HG02981 (cell line): ENCODE data around the gene NDUFAF7.
"Not testable (repeated sequence)": the region's sequence is repeated elsewhere in the genome, so short reads cannot be mapped to it uniquely, and the experiment has no call there.

Experiments used
- ATAC-seq: cut with Tn5 transposase; IDR thresholded peaks from one replicate; pipeline ENCODE4 v1.9.1; 2021; ENCODE audit warnings: mild to moderate bottlenecking, moderate library complexity; ENCODE audit not compliant: unreplicated experiment

The NDUFAF7 gene

DNA sequence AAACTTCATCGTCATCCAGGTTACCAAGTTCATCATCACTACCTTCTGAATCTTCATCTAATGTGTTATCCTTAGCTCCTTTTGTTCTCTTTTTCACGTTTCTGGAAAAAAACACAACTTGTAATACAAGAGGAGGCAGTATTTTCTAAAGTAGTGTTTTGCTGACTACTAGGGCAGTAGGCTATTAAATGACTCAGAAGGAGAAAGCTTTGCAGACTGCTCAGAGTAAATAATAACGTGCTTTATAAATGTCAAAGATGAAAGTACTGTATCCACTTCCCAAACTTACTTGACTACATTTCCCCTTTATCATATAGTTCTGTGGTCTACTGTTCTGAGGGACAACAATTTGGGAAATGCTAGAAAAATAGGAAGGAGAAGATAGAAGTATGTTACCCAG lies 19.5 kb upstream of the NDUFAF7 start:
- ATAC-seq = no peak

- no peak for ATAC-seq
Measured at GRCh38 chr2:37215250-37215649, 16.2 kb upstream of the NDUFAF7 start.

- no peak for ATAC-seq
Measured at GRCh38 chr2:37219046-37219445, 12.4 kb upstream of the NDUFAF7 start.

GRCh38 chr2:37223131-37223530 lies 8.3 kb upstream of the NDUFAF7 start:
- ATAC-seq = no peak

DNA sequence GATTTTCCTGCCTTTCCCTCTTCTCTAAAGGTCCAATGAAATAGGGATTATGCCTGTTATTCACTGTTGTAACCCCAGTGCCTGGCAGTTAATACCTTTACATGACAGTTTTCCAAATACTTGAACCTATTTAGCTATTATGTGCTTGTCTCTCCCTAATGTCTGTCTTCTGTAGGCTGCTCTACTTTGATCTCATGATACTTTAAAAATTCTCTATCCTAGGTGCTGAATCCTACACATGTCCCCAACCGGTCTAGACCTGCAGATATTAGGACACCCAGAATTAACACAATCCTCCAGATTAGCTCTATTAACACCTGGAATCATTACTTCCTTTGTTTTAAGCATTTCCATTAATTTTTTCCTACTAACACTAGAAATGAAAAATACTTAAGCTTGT lies 7.4 kb upstream of the NDUFAF7 start:
- no peak for ATAC-seq

DNA sequence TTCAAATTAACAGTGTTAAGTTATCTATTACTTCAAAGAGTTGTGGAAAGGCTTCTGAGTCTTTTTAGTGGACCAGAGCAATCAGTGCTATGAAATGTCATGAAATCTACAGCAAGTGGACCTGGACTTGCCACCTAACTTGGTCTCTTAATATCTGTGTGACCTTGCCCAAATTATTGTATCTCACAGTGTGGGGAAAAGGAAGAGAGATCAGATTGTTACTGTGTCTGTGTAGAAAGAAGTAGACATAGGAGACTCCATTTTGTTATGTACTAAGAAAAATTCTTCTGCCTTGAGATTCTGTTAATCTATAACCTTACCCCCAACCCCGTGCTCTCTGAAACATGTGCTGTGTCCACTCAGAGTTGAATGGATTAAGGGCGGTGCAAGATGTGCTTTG lies 6.3 kb upstream of the NDUFAF7 start:
- ATAC-seq = not testable (repeated sequence)

DNA sequence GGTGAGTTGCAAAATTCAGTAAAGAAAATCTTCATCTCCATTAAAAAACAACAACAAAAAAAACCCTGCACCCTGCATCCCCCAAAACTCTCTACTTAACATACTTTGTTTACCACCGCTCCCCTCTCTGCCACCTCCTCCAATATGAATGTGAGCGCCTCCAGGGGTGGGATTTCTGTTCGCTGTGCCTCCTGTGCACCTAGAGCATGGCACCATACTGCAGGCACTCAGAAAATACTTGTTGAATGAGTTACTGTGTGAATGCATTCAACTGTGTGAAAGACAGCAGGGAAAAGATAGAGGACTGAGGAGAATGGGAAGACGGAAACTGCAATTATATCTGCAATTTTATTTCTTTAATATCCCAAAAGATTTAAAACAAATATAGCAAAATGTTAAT lies 4.6 kb upstream of the NDUFAF7 start:
- ATAC-seq = no peak

- no peak for ATAC-seq
Measured at GRCh38 chr2:37228788-37229187, 2.7 kb upstream of the NDUFAF7 start.

- no peak for ATAC-seq
Measured at GRCh38 chr2:37230581-37230980, 877 bp upstream of the NDUFAF7 start.

DNA sequence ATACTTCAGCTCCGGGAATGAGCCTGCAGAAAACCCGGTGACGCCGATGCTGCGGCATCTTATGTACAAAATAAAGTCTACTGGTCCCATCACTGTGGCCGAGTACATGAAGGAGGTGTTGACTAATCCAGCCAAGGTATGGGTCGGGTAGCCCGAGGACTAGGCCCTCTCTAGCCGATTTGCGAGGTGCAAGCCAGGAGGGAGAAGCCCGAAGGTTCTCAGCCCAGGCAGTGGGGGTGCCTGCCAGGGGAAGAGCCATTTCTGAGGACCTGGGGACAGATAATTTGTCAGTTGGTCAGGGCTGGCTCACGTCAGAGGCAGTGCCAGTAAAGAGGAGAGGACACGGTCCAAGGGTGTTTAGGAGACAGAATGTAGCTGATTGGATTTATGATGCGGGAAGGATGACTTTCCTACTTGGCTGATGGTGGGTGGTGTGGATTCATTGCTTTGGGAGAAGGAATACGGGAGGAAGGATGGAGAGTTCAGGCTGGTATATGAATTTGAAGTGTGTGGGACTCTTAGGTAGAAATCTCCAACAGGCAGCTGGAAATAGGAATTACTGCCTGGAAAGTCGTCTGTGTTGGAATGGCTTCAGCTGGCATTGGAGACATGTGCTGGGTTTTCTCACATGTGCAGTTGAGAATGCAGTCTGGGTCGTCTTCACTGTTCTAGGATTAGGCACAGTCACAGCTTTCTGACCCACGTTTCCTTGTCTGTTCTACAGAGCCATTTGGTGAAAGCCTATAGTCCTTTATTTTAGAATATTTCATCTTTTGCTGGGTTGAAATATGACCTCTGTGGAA lies 874 bp downstream of the NDUFAF7 start:
- ATAC-seq = peak; percentile 5

- no peak for ATAC-seq
Measured at GRCh38 chr2:37243435-37243834, 12.0 kb downstream of the NDUFAF7 start.

DNA sequence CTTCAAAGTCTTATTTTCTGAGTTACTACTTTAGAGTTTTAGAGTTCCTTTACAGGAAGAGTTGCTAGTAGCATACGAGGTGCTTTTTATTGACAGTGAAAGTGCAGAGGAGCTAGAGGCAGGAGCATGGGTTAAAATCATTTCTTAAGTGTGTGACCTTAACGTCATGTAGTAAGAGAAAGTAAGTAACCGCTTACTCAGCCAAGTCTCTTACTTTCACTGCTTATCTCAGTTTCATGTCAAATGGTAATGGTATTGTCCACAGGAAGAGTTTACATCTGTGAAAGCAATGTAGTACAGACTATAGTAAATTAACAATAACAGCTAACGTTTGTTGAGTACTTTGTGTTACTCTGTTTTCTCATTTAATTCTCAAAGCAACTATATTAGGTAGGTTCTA lies 12.6 kb downstream of the NDUFAF7 start:
- ATAC-seq = peak; percentile 69

- no peak for ATAC-seq
Measured at GRCh38 chr2:37244755-37245154, 13.3 kb downstream of the NDUFAF7 start.

- ATAC-seq = no peak
Measured at GRCh38 chr2:37246205-37246604, 14.7 kb downstream of the NDUFAF7 start.

DNA sequence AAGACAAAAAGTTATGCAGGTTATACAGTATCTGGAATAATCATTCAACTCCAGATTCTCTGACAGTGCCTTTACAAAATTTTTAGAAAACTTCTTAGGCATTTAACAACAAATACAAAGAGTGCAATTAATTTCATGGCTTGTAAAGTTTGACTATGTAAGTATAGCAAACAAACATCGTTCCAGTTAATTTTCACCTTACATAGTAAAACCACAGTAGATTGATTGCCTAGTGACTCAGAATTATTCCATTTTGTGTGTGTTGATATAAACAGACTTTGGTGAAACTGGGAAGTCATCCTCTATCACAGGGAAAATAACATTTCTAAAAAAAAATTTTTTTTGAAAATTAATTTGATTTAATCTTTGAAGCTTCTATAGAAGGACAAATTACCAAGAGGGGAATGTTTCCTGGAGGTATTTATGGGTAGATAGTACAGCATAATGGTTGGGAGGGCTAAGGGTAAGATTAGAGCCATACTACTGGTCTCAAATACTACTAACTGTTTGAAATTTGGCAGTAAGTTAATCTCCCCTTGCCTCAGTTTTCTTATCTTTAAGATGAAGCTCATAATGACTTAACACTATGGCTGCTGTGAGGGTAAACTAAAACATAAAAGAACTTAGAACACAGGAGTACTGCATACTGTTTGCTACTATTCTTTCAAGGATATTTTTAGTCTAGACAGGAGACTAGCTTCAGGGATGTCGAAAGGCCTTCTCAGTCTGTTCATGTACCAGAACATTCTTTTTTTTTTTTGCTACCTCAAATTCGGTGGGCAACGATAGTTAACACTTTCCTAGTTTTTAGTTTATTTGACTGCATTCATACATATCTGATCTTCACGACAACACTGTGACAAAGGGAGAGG lies 19.6 kb downstream of the NDUFAF7 start:
- ATAC-seq = no peak

GRCh38 chr2:37262522-37262921 lies 31.1 kb downstream of the NDUFAF7 start:
- ATAC-seq = no peak

DNA sequence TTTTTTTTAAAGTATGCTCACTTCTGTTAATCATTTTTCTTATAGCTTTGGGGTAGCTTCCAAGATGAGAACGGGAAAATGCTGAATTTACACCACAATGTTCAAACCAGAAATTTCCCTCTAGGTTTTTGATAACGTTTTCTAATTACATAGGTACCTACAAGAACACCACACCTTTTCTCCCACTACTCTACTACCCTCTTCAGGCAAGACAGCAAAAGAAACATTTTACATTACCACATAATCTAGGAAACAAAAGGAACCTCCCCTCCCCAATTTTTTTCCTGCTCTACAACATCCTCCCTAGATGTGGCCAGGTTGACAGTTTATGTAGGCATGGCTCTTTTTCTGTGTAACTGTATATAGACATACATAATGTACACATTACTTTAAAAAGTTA lies 32.4 kb downstream of the NDUFAF7 start:
- no peak for ATAC-seq

GRCh38 chr2:37267685-37268084 lies 36.2 kb downstream of the NDUFAF7 start:
- ATAC-seq = no peak

GRCh38 chr2:37268111-37268510 lies 36.7 kb downstream of the NDUFAF7 start:
- ATAC-seq = no peak

DNA sequence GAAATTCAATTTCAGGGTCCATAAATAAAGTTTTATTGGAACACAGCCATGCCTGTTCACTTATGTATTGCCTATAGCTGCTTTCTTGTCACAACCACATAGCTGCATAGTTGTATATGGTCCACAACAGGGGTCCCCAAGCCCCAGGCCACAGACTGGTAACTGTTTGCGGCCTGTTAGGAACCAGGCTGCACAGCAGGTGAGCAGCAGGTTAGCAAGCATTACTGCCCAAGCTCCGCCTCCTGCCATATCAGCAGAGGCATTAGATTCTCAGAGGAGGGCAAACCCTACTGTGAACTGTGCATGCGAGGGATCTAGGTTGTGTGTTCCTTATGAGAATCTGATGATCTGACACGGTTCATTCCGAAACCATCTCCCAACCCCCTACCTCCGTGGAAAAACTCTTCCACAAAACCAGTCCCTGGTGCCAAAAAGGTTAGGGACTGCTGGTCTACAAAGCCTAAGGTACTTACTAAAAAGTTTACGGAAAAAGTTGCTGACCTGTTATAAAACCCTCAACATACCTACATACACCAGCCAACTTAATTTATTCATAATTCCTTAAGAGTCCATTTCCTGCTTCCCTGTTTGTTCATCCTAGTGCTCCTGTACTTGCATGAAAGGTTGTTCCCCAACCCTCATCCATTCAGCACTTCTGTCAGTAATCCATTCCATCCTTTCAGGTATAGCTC lies 40.1 kb downstream of the NDUFAF7 start:
- ATAC-seq = no peak

- ATAC-seq = no peak
Measured at GRCh38 chr2:37274359-37274965, 43.0 kb downstream of the NDUFAF7 start.
